ENCODE data around the gene FRMPD2.

- TF ChIP-seq POLR2A (IDR thresholded peaks at IDR 0.05; ENCODE audit: low read length) (no peak), PBX3 (IDR thresholded peaks at IDR 0.05) (no peak), CTCF (IDR thresholded peaks at IDR 0.05) (no peak), RCOR1 (IDR thresholded peaks at IDR 0.05; ENCODE audit: low read depth, low read length) (no peak), MAX (IDR thresholded peaks at IDR 0.05) (no peak), CEBPB (IDR thresholded peaks at IDR 0.05) (no peak), MAZ (IDR thresholded peaks at IDR 0.05; ENCODE audit: borderline replicate concordance, low read depth, low read length) (no peak), CBX8 (IDR thresholded peaks at IDR 0.05) (no peak)
Observed at GRCh38 chr10:48316236-48316635, 41.7 kb upstream of the FRMPD2 start.

Data from A549 (cell line).